C4-2B (cell line): ENCODE data around the gene NVL.

ENCODE experiments used
- ZFX ChIP-seq: fragments of 450-650 bp; IDR thresholded peaks from 2 replicates; pipeline ENCODE4 v1.6.1; 2017
- TF ChIP-seq, protein P1 (sequence below): fragments of 450-650 bp; conservative IDR thresholded peaks from 2 replicates; pipeline ENCODE4 v1.5.1; 2017; ENCODE audit warnings: mild to moderate bottlenecking

DNA sequence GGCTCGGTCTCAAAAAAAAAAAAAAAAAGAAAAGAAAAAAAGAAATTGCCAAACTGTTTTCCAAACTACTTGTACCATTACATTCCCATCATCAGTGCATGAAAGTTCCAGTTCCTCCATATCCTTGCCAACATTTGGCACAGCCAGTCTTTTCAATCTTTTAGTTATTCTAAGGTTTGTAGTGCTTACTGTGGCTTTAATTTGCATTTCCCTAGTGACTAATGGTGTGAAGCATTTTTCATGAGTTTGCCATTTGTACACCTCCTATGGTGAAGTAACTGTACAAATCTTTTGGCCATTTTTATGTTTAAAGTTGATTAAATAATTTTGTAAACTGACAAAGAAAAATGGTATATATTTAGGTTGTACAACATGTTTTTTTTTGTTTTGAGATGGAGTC, 76.3 kb downstream of the NVL start:
- TF ChIP-seq, protein P1, sequence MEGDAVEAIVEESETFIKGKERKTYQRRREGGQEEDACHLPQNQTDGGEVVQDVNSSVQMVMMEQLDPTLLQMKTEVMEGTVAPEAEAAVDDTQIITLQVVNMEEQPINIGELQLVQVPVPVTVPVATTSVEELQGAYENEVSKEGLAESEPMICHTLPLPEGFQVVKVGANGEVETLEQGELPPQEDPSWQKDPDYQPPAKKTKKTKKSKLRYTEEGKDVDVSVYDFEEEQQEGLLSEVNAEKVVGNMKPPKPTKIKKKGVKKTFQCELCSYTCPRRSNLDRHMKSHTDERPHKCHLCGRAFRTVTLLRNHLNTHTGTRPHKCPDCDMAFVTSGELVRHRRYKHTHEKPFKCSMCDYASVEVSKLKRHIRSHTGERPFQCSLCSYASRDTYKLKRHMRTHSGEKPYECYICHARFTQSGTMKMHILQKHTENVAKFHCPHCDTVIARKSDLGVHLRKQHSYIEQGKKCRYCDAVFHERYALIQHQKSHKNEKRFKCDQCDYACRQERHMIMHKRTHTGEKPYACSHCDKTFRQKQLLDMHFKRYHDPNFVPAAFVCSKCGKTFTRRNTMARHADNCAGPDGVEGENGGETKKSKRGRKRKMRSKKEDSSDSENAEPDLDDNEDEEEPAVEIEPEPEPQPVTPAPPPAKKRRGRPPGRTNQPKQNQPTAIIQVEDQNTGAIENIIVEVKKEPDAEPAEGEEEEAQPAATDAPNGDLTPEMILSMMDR: no peak
- TF ChIP-seq ZFX: no peak
